ENCODE measurements around the gene IZUMO4.
A peak's percentile ranks its signal among the peaks of the same experiment; 100 is the strongest.

Gene IZUMO4

DNA sequence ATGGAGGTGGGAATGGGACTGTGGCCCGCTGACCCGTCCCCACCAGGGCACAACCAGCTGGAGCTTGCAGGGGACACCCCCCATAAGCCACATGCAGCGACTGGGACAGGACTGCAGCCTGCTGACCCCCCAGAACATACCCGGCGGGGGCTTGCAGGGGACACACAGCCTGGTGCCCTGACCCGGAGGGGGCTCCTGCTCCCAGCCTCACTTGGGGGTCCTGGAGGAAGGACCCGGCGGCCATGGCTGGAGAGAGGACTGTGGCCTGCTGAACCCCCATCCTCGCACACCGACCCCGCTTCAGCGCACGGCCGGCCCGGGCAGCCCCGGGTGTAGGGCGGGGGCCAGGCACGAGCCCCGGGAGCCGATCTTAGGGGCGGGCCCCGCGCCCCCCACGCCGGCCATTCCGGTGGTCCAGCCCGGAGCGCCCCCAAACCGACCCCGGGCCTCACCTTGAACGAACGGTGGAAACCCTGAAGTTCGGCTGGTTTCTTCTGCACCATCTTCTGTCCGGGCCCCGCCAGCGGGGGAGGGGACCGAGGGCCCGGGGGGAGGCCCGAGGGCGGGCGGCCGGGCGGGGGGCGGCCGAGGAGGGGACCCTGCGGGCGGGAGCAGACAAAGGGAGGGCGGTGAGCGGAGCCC is 46.2 kb upstream of the IZUMO4 start:
- TF ChIP-seq, protein P1, sequence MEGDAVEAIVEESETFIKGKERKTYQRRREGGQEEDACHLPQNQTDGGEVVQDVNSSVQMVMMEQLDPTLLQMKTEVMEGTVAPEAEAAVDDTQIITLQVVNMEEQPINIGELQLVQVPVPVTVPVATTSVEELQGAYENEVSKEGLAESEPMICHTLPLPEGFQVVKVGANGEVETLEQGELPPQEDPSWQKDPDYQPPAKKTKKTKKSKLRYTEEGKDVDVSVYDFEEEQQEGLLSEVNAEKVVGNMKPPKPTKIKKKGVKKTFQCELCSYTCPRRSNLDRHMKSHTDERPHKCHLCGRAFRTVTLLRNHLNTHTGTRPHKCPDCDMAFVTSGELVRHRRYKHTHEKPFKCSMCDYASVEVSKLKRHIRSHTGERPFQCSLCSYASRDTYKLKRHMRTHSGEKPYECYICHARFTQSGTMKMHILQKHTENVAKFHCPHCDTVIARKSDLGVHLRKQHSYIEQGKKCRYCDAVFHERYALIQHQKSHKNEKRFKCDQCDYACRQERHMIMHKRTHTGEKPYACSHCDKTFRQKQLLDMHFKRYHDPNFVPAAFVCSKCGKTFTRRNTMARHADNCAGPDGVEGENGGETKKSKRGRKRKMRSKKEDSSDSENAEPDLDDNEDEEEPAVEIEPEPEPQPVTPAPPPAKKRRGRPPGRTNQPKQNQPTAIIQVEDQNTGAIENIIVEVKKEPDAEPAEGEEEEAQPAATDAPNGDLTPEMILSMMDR (IDR thresholded peaks at IDR 0.05; ENCODE audit: extremely low read depth, missing control alignments), result no peak
- no peak for DNase-seq (ENCODE audit: low spot score)

DNA sequence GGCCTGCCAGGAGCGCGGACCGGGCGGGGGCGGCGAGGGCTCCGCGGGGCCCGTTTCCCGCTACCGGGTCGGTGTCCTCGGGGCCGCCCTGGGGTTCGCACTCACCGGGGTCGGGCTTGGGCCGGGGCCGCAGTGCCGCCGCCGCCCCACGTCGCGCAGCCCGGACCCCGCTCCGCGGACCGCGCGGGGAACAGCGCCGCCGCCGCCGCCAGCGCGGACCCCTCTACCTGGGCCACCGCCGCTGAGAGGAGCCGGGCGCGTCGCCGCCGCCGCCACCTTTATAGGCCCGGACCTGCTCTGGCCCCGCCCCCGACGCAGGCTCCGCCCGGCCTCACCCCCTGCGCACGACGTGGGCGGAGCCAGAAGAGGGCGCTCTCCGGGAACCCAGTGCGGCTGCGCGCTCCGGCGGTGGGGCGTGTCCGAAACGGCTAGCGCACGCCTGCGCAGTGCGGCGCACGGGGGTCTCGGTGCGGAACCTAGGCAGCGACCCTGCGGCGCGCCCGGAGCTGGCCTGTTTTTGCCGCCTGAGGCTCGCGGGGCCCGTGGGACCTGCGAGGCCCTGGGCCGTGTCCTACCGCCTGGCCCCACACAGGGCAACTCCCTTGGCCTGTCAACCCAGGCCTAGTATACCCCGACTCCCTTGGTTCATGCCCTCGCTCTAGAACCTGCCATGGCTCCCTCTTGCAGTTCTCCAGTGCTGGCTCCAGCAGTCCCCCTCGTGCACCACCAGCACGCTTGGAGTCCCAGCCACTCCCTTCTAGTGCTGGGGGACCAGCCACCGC is 45.5 kb upstream of the IZUMO4 start, which contains the start of gene MKNK2:
MKNK2 (minus strand) TSS at position 254 of the 782 bp plus-strand sequence. CDS start 393 bp downstream, outside the sequence.
- DNase-seq (ENCODE audit: low spot score), result peak; percentile 99
- TF ChIP-seq, protein P1 (IDR thresholded peaks at IDR 0.05; ENCODE audit: extremely low read depth, missing control alignments), result peak; percentile 59

DNA sequence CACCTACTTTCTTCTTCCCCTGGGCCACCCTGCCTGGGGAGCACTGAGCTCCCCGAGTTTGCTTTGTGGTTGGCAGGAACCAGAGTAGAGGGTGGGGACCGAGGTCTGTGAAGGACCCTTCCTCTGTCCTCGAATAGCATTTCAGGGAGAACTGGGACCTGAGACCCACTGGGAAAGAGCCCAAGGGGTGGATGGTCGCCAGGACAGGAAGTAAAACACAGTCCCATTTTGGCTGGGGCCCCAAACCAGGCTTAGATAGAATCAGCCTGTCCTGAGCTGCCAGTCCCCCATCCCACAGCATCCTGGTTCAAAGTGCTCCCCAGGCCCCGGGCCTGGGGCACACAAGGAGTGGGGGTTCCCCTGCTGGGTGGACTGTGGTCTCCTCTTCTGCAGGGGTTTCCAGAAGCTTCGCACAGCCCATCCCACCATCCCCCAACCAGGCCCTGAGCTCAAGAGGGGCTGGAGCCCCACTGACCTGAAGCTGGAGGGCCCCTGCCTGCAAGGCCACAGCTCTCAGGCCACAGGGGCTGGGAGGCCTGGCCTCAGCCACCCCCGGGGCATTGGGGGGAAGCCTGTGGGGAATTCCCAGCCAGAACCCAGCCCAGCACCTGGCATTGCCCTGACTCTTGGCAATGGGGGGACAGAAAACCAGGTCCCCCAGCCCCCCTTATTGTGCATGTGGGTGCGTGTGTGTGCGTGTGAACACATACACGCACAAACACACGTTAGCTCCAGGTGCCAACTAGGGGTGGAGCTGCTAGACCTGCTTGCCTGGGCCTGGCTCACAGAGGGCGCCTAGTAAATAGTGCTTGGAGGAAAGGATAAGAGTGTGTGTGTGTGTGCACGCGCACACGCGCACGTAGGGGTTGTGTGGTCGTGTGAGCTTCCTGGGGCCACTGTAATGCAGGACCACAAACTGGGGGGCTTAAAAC is 44.7 kb upstream of the IZUMO4 start:
- TF ChIP-seq, protein P1 (IDR thresholded peaks at IDR 0.05; ENCODE audit: extremely low read depth, missing control alignments), result no peak
- no peak for DNase-seq (ENCODE audit: low spot score)

- DNase-seq (ENCODE audit: low spot score), result no peak
- TF ChIP-seq, protein P1 (IDR thresholded peaks at IDR 0.05; ENCODE audit: extremely low read depth, missing control alignments), result no peak
Observed at GRCh38 chr19:2053601-2054389, 42.9 kb upstream of the IZUMO4 start.

DNA sequence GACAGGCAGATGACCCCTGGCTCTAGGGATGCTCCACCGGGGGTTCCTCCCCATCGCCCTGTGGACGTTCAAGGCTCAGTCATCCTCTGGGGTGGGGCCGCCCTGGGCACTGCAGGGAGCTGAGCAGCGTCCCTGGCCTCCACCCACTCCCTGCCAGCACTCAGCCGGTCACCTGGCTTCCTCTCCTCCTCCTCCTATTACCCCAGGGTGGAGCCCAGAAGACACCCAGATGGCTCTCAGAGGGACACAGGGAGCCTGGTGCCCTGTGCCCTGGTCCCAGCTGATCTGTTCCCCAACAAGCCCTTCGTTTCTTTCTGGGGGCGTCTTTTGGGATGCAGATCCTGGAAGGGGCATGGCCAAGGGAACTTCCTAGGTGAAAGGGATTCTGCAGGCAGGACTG is 42.0 kb upstream of the IZUMO4 start:
- no peak for DNase-seq (ENCODE audit: low spot score)
- TF ChIP-seq, protein P1 (IDR thresholded peaks at IDR 0.05; ENCODE audit: extremely low read depth, missing control alignments), result no peak

- TF ChIP-seq, protein P1 (IDR thresholded peaks at IDR 0.05; ENCODE audit: extremely low read depth, missing control alignments), result no peak
- no peak for DNase-seq (ENCODE audit: low spot score)
Observed at GRCh38 chr19:2055931-2056836, 40.5 kb upstream of the IZUMO4 start.

Data from GM20000 (cell line).